HG03565 (cell line): Measurements from ENCODE around the gene PTGER4.
"Not testable (repeated sequence)": the region's sequence is repeated elsewhere in the genome, so short reads cannot be mapped to it uniquely, and the experiment has no call there.

ENCODE experiments used
- ATAC-seq: cut with Tn5 transposase; IDR thresholded peaks from one replicate; pipeline ENCODE4 v1.9.1; 2021; ENCODE audit warnings: mild to moderate bottlenecking, moderate library complexity; ENCODE audit not compliant: unreplicated experiment

The PTGER4 gene

GRCh38 chr5:40679913-40680681, at the start of gene PTGER4:
TSS of gene PTGER4 (plus strand) at chr5:40679915. CDS start at chr5:40680994, 1,079 bp downstream.
- ATAC-seq = no peak

- no peak for ATAC-seq
Observed at GRCh38 chr5:40630126-40630525, 49.6 kb upstream of the PTGER4 start.

GRCh38 chr5:40631236-40631635, 48.5 kb upstream of the PTGER4 start:
- no peak for ATAC-seq

- ATAC-seq = no peak
Observed at GRCh38 chr5:40634154-40634553, 45.6 kb upstream of the PTGER4 start.

- ATAC-seq = no peak
Observed at GRCh38 chr5:40634593-40634992, 45.1 kb upstream of the PTGER4 start.

GRCh38 chr5:40639531-40639930, 40.2 kb upstream of the PTGER4 start:
- ATAC-seq = not testable (repeated sequence)

GRCh38 chr5:40646266-40646665, 33.4 kb upstream of the PTGER4 start:
- no peak for ATAC-seq

GRCh38 chr5:40648150-40648549, 31.6 kb upstream of the PTGER4 start:
- ATAC-seq = no peak

- ATAC-seq = no peak
Observed at GRCh38 chr5:40649463-40650030, 30.2 kb upstream of the PTGER4 start.

GRCh38 chr5:40651201-40651600, 28.5 kb upstream of the PTGER4 start:
- ATAC-seq = no peak

GRCh38 chr5:40652441-40653220, 27.1 kb upstream of the PTGER4 start:
- ATAC-seq = no peak

GRCh38 chr5:40653221-40654022, 26.3 kb upstream of the PTGER4 start:
- no peak for ATAC-seq

- ATAC-seq = no peak
Observed at GRCh38 chr5:40654377-40654991, 25.2 kb upstream of the PTGER4 start.

- no peak for ATAC-seq
Observed at GRCh38 chr5:40655138-40655537, 24.6 kb upstream of the PTGER4 start.

GRCh38 chr5:40656091-40656490, 23.6 kb upstream of the PTGER4 start:
- not testable (repeated sequence) for ATAC-seq

- ATAC-seq = no peak
Observed at GRCh38 chr5:40656766-40657165, 22.9 kb upstream of the PTGER4 start.

- no peak for ATAC-seq
Observed at GRCh38 chr5:40660751-40661150, 19.0 kb upstream of the PTGER4 start.

- no peak for ATAC-seq
Observed at GRCh38 chr5:40665635-40666298, 13.9 kb upstream of the PTGER4 start.

- no peak for ATAC-seq
Observed at GRCh38 chr5:40666657-40667056, 13.1 kb upstream of the PTGER4 start.

- no peak for ATAC-seq
Observed at GRCh38 chr5:40667161-40667663, 12.5 kb upstream of the PTGER4 start.
